ENCODE data around the gene SMG7.

SMG7 gene

GRCh38 chr1:183596500-183596899 is 124.2 kb downstream of the SMG7 start:
- Histone ChIP-seq H3K27me3 (ENCODE audit: insufficient read depth, low read length) (no peaks in the 10 kb centered on the region; the same call in 1 of the 2 replicates), H4K20me1 (ENCODE audit: insufficient read depth, low read length) (no peaks in the 10 kb centered on the region), H2AFZ (ENCODE audit: low read length) (no peak overlapping the region), H3K4me3 (ENCODE audit: low read depth, low read length, poor library complexity, severe bottlenecking) (no peak overlapping the region), H3K9me2 (ENCODE audit: low read depth, low read length) (no peaks in the 10 kb centered on the region), H3K9ac (ENCODE audit: low read length) (no peak overlapping the region), H3K4me1 (ENCODE audit: insufficient read depth, low read length, severe bottlenecking) (no peaks in the 10 kb centered on the region), H3F3A (ENCODE audit: insufficient read depth, low read length) (no peaks in the 10 kb centered on the region), H3K27ac (ENCODE audit: low read depth, low read length, poor library complexity, severe bottlenecking) (no peak overlapping the region), H3K79me2 (ENCODE audit: insufficient read depth, low read length) (no peaks in the 10 kb centered on the region), H3K9me3 (ENCODE audit: low read length) (no peaks in the 10 kb centered on the region), H3K4me2 (ENCODE audit: low read length) (no peak overlapping the region), H3K36me3 (ENCODE audit: insufficient read depth, low read length) (no peaks in the 10 kb centered on the region)
- TF ChIP-seq CTCF (IDR thresholded peaks at IDR 0.05; ENCODE audit: low read length) = no peak
- TF ChIP-seq EZH2 (IDR thresholded peaks at IDR 0.05; ENCODE audit: borderline replicate concordance, low read length) = no peak

GRCh38 chr1:183597656-183598347 is 125.5 kb downstream of the SMG7 start:
- no peaks in the 10 kb centered on the region for H3K79me2 ChIP-seq (ENCODE audit: insufficient read depth, low read length)
- TF ChIP-seq EZH2 (IDR thresholded peaks at IDR 0.05; ENCODE audit: borderline replicate concordance, low read length) = no peak
- TF ChIP-seq CTCF (IDR thresholded peaks at IDR 0.05; ENCODE audit: low read length) = no peak
- H4K20me1 ChIP-seq (ENCODE audit: insufficient read depth, low read length) = no peaks in the 10 kb centered on the region
- no peak overlapping the region for H2AFZ ChIP-seq (ENCODE audit: low read length)
- H3F3A ChIP-seq (ENCODE audit: insufficient read depth, low read length) = no peaks in the 10 kb centered on the region
- H3K27me3 ChIP-seq (ENCODE audit: insufficient read depth, low read length) = no peaks in the 10 kb centered on the region; the same call in 1 of the 2 replicates
- no peaks in the 10 kb centered on the region for H3K9me3 ChIP-seq (ENCODE audit: low read length)
- no peak overlapping the region for H3K4me2 ChIP-seq (ENCODE audit: low read length)
- H3K9me2 ChIP-seq (ENCODE audit: low read depth, low read length) = no peaks in the 10 kb centered on the region
- H3K4me1 ChIP-seq (ENCODE audit: insufficient read depth, low read length, severe bottlenecking) = no peaks in the 10 kb centered on the region
- H3K9ac ChIP-seq (ENCODE audit: low read length) = no peak overlapping the region
- H3K36me3 ChIP-seq (ENCODE audit: insufficient read depth, low read length) = no peaks in the 10 kb centered on the region
- no peak overlapping the region for H3K4me3 ChIP-seq (ENCODE audit: low read depth, low read length, poor library complexity, severe bottlenecking)
- no peak overlapping the region for H3K27ac ChIP-seq (ENCODE audit: low read depth, low read length, poor library complexity, severe bottlenecking)

- Histone ChIP-seq H3K9me3 (ENCODE audit: low read length) (no peaks in the 10 kb centered on the region), H3K4me1 (ENCODE audit: insufficient read depth, low read length, severe bottlenecking) (no peaks in the 10 kb centered on the region), H3K27me3 (ENCODE audit: insufficient read depth, low read length) (no peaks in the 10 kb centered on the region; the same call in 1 of the 2 replicates), H4K20me1 (ENCODE audit: insufficient read depth, low read length) (no peaks in the 10 kb centered on the region), H3K9me2 (ENCODE audit: low read depth, low read length) (no peaks in the 10 kb centered on the region), H3F3A (ENCODE audit: insufficient read depth, low read length) (no peaks in the 10 kb centered on the region), H3K9ac (ENCODE audit: low read length) (no peak overlapping the region), H3K4me3 (ENCODE audit: low read depth, low read length, poor library complexity, severe bottlenecking) (no peak overlapping the region), H3K79me2 (ENCODE audit: insufficient read depth, low read length) (no peaks in the 10 kb centered on the region), H2AFZ (ENCODE audit: low read length) (no peak overlapping the region), H3K4me2 (ENCODE audit: low read length) (no peak overlapping the region), H3K27ac (ENCODE audit: low read depth, low read length, poor library complexity, severe bottlenecking) (no peak overlapping the region), H3K36me3 (ENCODE audit: insufficient read depth, low read length) (no peaks in the 10 kb centered on the region)
- TF ChIP-seq EZH2 (IDR thresholded peaks at IDR 0.05; ENCODE audit: borderline replicate concordance, low read length) (no peak), CTCF (IDR thresholded peaks at IDR 0.05; ENCODE audit: low read length) (no peak)
These were observed 126.1 kb downstream of the SMG7 start for GRCh38 chr1:183598386-183598785.
